Measurements from ENCODE around the gene VOPP1. TPM values are rescaled to one million over a fixed set of nuclear protein-coding genes. Genes with fewer than 3 reads are reported as not detected.

Gene VOPP1
- total RNA-seq, 4 donors from 2014 or later = 22.1 to 79.2 (median 73.9) TPM

GRCh38 chr7:55467047-55467593 lies 105.2 kb downstream of the VOPP1 start:
- H3K36me3 ChIP-seq = peaks cover 0 to 20% (median 7%) of the 10 kb centered on the region in 4 donors
- WGBS, 2 donors (ENCODE audit: low coverage in 1 of 2) = 98 to 100% methylated on average over 1 to 7 of the region's 7 CpGs
- in situ Hi-C loops (cut with MboI; ENCODE audit: low pct_ligation_motif_present in 1 of 4, low pct_unique_long_range_greater_than_20kb in 1 of 4, low sequenced_read_pairs in 3 of 4) = loop anchor here in 1 of 4 donors (25.0 kb wide), 1 partner anchor 120 kb away; no protein-coding TSS in a partner anchor

GRCh38 chr7:55465691-55466090 lies 106.6 kb downstream of the VOPP1 start:
- Histone ChIP-seq H3K9me3 (peaks cover under 1 to 4% of the 10 kb centered on the region in 2 donors), H3K27me3 (no peaks in the 10 kb centered on the region), H3K4me3 (no peak overlapping the region), H3K36me3 (peaks cover 0 to 20% (median 7%) of the 10 kb centered on the region in 4 donors), H3K27ac (no peak overlapping the region), H3K4me1 (no peaks in the 10 kb centered on the region)
- in situ Hi-C loops (cut with MboI; ENCODE audit: low pct_ligation_motif_present in 1 of 4, low pct_unique_long_range_greater_than_20kb in 1 of 4, low sequenced_read_pairs in 3 of 4) (loop anchor here in 1 of 4 donors (25.0 kb wide), 1 partner anchor 122 kb away; no protein-coding TSS in a partner anchor), intact Hi-C loops (cut with DNase I; ENCODE audit: low total_unique reads) (no loop called here)
- 82% methylated on average over 2 of the region's 2 CpGs; no CpG with 5 or more reads in 1 of the 2 donors for WGBS, 2 donors (ENCODE audit: low coverage in 1 of 2)
- no peak for DNase-seq
- TF ChIP-seq POLR2A (IDR thresholded peaks at IDR 0.05) = no peak

More at GRCh38 chr7:55467047-55467593, 105.2 kb downstream of the VOPP1 start:
- Histone ChIP-seq H3K27me3 (no peaks in the 10 kb centered on the region), H3K9me3 (no peaks in the 10 kb centered on the region), H3K4me3 (no peak overlapping the region), H3K27ac (no peak overlapping the region), H3K4me1 (no peaks in the 10 kb centered on the region)
- no peak for DNase-seq
- TF ChIP-seq POLR2A (IDR thresholded peaks at IDR 0.05) (no peak), CTCF (IDR thresholded peaks at IDR 0.05) (no peak), POLR2AphosphoS5 (IDR thresholded peaks at IDR 0.05) (no peak), EP300 (IDR thresholded peaks at IDR 0.05; ENCODE audit: low read depth) (no peak)
- intact Hi-C loops (cut with DNase I; ENCODE audit: low total_unique reads) = no loop called here

GRCh38 chr7:55464422-55464821 lies 107.9 kb downstream of the VOPP1 start:
- no peak for DNase-seq
- Histone ChIP-seq H3K9me3 (peaks cover 6 to 7% of the 10 kb centered on the region in 2 donors), H3K27me3 (no peaks in the 10 kb centered on the region), H3K4me3 (no peak overlapping the region), H3K27ac (no peak overlapping the region), H3K36me3 (peaks cover 0 to 20% (median 7%) of the 10 kb centered on the region in 4 donors), H3K4me1 (no peaks in the 10 kb centered on the region)
- 100% methylated on average over 2 of the region's 2 CpGs; no CpG with 5 or more reads in 1 of the 2 donors for WGBS, 2 donors (ENCODE audit: low coverage in 1 of 2)
- intact Hi-C loops (cut with DNase I; ENCODE audit: low total_unique reads) (loop anchor here (5.0 kb wide), 1 partner anchor 1672 kb away; no protein-coding TSS in a partner anchor), in situ Hi-C loops (cut with MboI; ENCODE audit: low pct_ligation_motif_present in 1 of 4, low pct_unique_long_range_greater_than_20kb in 1 of 4, low sequenced_read_pairs in 3 of 4) (loop anchor here in 1 of 4 donors (25.0 kb wide), 1 partner anchor 123 kb away; no protein-coding TSS in a partner anchor)
- TF ChIP-seq CTCF (IDR thresholded peaks at IDR 0.05) (no peak), EP300 (IDR thresholded peaks at IDR 0.05; ENCODE audit: low read depth) (no peak), POLR2A (IDR thresholded peaks at IDR 0.05) (no peak), POLR2AphosphoS5 (IDR thresholded peaks at IDR 0.05) (no peak)

GRCh38 chr7:55463686-55464262 lies 108.5 kb downstream of the VOPP1 start:
- TF ChIP-seq POLR2A (IDR thresholded peaks at IDR 0.05) = no peak
- TF ChIP-seq CTCF (IDR thresholded peaks at IDR 0.05) = no peak
- no peak for TF ChIP-seq EP300 (IDR thresholded peaks at IDR 0.05; ENCODE audit: low read depth)
- no peak for TF ChIP-seq POLR2AphosphoS5 (IDR thresholded peaks at IDR 0.05)
- Histone ChIP-seq H3K36me3 (peaks cover 0 to 20% (median 7%) of the 10 kb centered on the region in 4 donors), H3K9me3 (peaks cover 6 to 8% of the 10 kb centered on the region in 2 donors), H3K4me1 (no peaks in the 10 kb centered on the region), H3K27me3 (no peaks in the 10 kb centered on the region), H3K4me3 (no peak overlapping the region), H3K27ac (no peak overlapping the region)
- intact Hi-C loops (cut with DNase I; ENCODE audit: low total_unique reads) (loop anchor here (5.0 kb wide), 1 partner anchor 1671 kb away; no protein-coding TSS in a partner anchor), in situ Hi-C loops (cut with MboI; ENCODE audit: low pct_ligation_motif_present in 1 of 4, low pct_unique_long_range_greater_than_20kb in 1 of 4, low sequenced_read_pairs in 3 of 4) (loop anchor here in 1 of 4 donors (25.0 kb wide), 1 partner anchor 124 kb away; no protein-coding TSS in a partner anchor)
- no peak for DNase-seq
- 97% methylated on average over 3 of the region's 4 CpGs; no CpG with 5 or more reads in 1 of the 2 donors for WGBS, 2 donors (ENCODE audit: low coverage in 1 of 2)

All from transverse colon (tissue), 4 donors.